GM23338 (cell line): Measurements from ENCODE around the gene ANKS1B. TPM values are rescaled to one million over a fixed set of nuclear protein-coding genes. Genes with fewer than 3 reads are reported as not detected.

ENCODE experiments used
- ATAC-seq: fragments of 200-7000 bp; cut with Tn5 transposase; 3 replicates; pipeline ENCODE4 v1.9.1; 2020
- DNase-seq: peaks from one replicate; pipeline ENCODE4 v3.0.0-alpha.2; 2015; ENCODE audit warnings: low spot score
- H2AFZ ChIP-seq: fragments of 200-600 bp; sonication (generic); 2 replicates; pipeline ENCODE4 v1.8.0; 2016; ENCODE audit warnings: antibody characterized with exemption, mild to moderate bottlenecking, moderate library complexity
- H3F3A ChIP-seq: fragments of 200-600 bp; sonication (generic); replicated peaks from 2 replicates; pipeline ENCODE4 v1.8.0; 2017; ENCODE audit warnings: antibody characterized with exemption, mixed run types, low read depth
- H3K27ac ChIP-seq: fragments of 200-600 bp; sonication (generic); 2 replicates; pipeline ENCODE4 v1.6.1; 2016; ENCODE audit warnings: low read depth
- H3K27me3 ChIP-seq: fragments of 200-600 bp; sonication (generic); 2 replicates; pipeline ENCODE4 v1.8.0; 2016; ENCODE audit warnings: mild to moderate bottlenecking, mixed run types, moderate library complexity; ENCODE audit not compliant: insufficient read depth
- H3K36me3 ChIP-seq: fragments of 200-600 bp; sonication (generic); 2 replicates; pipeline ENCODE4 v1.8.0; 2016; ENCODE audit warnings: mild to moderate bottlenecking; ENCODE audit not compliant: insufficient read depth
- H3K4me1 ChIP-seq: fragments of 200-600 bp; sonication (generic); 2 replicates; pipeline ENCODE4 v1.8.0; 2016; ENCODE audit warnings: mild to moderate bottlenecking, moderate library complexity; ENCODE audit not compliant: insufficient read depth
- H3K4me2 ChIP-seq: fragments of 200-600 bp; sonication (generic); 2 replicates; pipeline ENCODE4 v1.7.1; 2017; ENCODE audit warnings: mixed run types
- H3K4me3 ChIP-seq: fragments of 200-600 bp; sonication (generic); 2 replicates; pipeline ENCODE4 v1.6.1; 2016; ENCODE audit warnings: mixed run types
- H3K79me2 ChIP-seq: fragments of 200-600 bp; sonication (generic); replicated peaks from 2 replicates; pipeline ENCODE4 v1.8.0; 2017; ENCODE audit warnings: mild to moderate bottlenecking; ENCODE audit not compliant: insufficient read depth
- H3K9me2 ChIP-seq: fragments of 200-600 bp; sonication (generic); 2 replicates; pipeline ENCODE4 v1.8.0; 2017; ENCODE audit not compliant: insufficient read depth
- H4K20me1 ChIP-seq: fragments of 200-600 bp; sonication (generic); replicated peaks from 2 replicates; pipeline ENCODE4 v1.8.0; 2017; ENCODE audit warnings: mild to moderate bottlenecking; ENCODE audit not compliant: insufficient read depth
- H3K27ac Mint-ChIP-seq: 2 replicates; pipeline ENCODE4 v1.8.0; 2020; ENCODE audit warnings: inconsistent platforms, mild to moderate bottlenecking, moderate library complexity, mixed read lengths
- H3K27me3 Mint-ChIP-seq: 3 replicates; pipeline ENCODE4 v1.8.0; 2022; ENCODE audit warnings: low read depth, mild to moderate bottlenecking, moderate library complexity, mixed read lengths, inconsistent platforms; ENCODE audit not compliant: insufficient read depth, poor library complexity
- H3K36me3 Mint-ChIP-seq: 3 replicates; pipeline ENCODE4 v1.8.0; 2021; ENCODE audit warnings: low read depth, mild to moderate bottlenecking, inconsistent platforms, moderate library complexity, mixed read lengths
- H3K4me1 Mint-ChIP-seq: 3 replicates; pipeline ENCODE4 v1.8.0; 2020; ENCODE audit warnings: mild to moderate bottlenecking, inconsistent platforms, mixed read lengths
- H3K4me3 Mint-ChIP-seq: 3 replicates; pipeline ENCODE4 v1.8.0; 2021; ENCODE audit warnings: moderate library complexity, mild to moderate bottlenecking, inconsistent platforms, mixed read lengths
- H3K9me3 Mint-ChIP-seq: 3 replicates; pipeline ENCODE4 v1.8.0; 2020; ENCODE audit warnings: moderate library complexity, mild to moderate bottlenecking, inconsistent platforms, mixed read lengths
- CREB1 ChIP-seq: fragments of 250-450 bp; sonication (Bioruptor Pico); IDR thresholded peaks from 2 replicates; pipeline ENCODE4 v1.5.0; 2020; ENCODE audit warnings: low read depth, mild to moderate bottlenecking, moderate library complexity
- ETS1 ChIP-seq: IDR thresholded peaks from 2 replicates; pipeline ENCODE4 v1.6.1; 2016; ENCODE audit warnings: antibody characterized with exemption
- EZH2 ChIP-seq: fragments of 200-600 bp; sonication (generic); IDR thresholded peaks from one replicate; pipeline ENCODE4 v1.8.0; 2017; ENCODE audit warnings: antibody characterized with exemption, mild to moderate bottlenecking, low read depth; ENCODE audit not compliant: unreplicated experiment
- EZH2phosphoT487 ChIP-seq: fragments of 200-600 bp; sonication (generic); IDR thresholded peaks from one replicate; pipeline ENCODE4 v1.8.1; 2018; ENCODE audit warnings: antibody characterized with exemption; ENCODE audit not compliant: unreplicated experiment
- NANOG ChIP-seq: IDR thresholded peaks from 2 replicates; pipeline ENCODE4 v1.6.1; 2016; ENCODE audit warnings: antibody characterized with exemption, borderline replicate concordance
- POLR2AphosphoS5 ChIP-seq: IDR thresholded peaks from 2 replicates; pipeline ENCODE4 v1.6.1; 2016; ENCODE audit warnings: antibody characterized with exemption, low read depth
- STAT1 ChIP-seq: IDR thresholded peaks from one replicate; pipeline ENCODE4 v1.6.1; 2016; ENCODE audit warnings: antibody characterized with exemption; ENCODE audit not compliant: unreplicated experiment
- ZNF114 ChIP-seq: fragments of 250-450 bp; sonication (Bioruptor Pico); IDR thresholded peaks from 2 replicates; pipeline ENCODE4 v1.5.0; 2020; ENCODE audit warnings: mild to moderate bottlenecking, moderate library complexity
- ZNF331 ChIP-seq: fragments of 250-450 bp; sonication (Bioruptor Pico); IDR thresholded peaks from 2 replicates; pipeline ENCODE4 v1.5.0; 2020; ENCODE audit warnings: low read depth, mild to moderate bottlenecking, moderate library complexity
- polyA plus RNA-seq: library from polyadenylated mRNA; unstranded; fragments of >200 nt; fragmentation: Nextera tagmentation; extraction: Ambion mirVana; gene quantifications from 2 replicates; pipeline ENCODE4 v1.2.1, GENCODE V29; 2016
- total RNA-seq: library from RNA; depleted of rRNA; stranded (reverse); fragments of >200 nt; shearing (Covaris generic); gene quantifications from 2 replicates; pipeline ENCODE4 v1.2.3, GENCODE V29; 2014
- TF ChIP-seq, protein P1 (sequence below): fragments of 250-450 bp; sonication (Bioruptor Pico); IDR thresholded peaks from 2 replicates; pipeline ENCODE4 v1.5.0; 2020; ENCODE audit warnings: mild to moderate bottlenecking, moderate library complexity
- TF ChIP-seq, protein P2 (sequence below): IDR thresholded peaks from one replicate; pipeline ENCODE4 v1.6.1; 2018; ENCODE audit warnings: antibody characterized with exemption; ENCODE audit not compliant: unreplicated experiment

ANKS1B gene
- total and polyA plus RNA-seq, 2 experiments from 2014 or later, result 4.3 to 5.8 TPM

DNA sequence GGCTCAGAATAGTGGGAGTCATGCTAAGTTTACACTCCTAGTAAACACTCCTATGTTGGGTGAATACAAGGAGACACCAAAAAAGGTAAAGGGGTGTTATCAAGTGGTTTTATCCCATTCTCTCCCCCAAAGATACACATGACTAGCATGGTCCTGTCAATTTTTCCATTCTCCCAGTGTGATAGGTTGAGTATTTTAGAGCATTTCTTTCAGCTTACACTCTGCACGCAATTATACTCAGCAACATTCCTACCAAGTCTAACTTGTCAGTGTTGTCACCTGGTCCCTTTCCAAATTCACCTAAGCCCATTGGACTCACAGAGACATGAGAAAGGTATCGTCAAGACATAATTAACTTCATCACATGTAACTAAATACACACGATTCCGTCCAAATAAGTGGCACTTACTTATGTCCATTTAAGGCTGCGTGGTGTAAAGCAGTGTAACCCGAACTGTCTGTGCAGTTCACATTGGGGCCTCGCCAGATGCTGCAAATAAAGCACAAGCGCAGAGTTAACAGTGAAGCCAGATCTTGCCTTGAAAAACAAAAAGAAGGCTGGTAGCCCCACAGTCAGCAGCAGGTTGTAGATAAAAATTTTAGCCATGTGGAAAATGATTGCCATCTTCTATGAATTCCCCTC, 159.7 kb downstream of the ANKS1B start:
- no peak for DNase-seq
- Mint-ChIP-seq H3K4me1 (no peaks in the 10 kb centered on the region), H3K27me3 (peaks cover 5% of the 10 kb centered on the region), H3K36me3 (no peaks in the 10 kb centered on the region), H3K9me3 (no peaks in the 10 kb centered on the region), H3K27ac (no peak overlapping the region), H3K4me3 (no peak overlapping the region)
- H3K27ac ChIP-seq, result no peak overlapping the region
- no peaks in the 10 kb centered on the region for H3K36me3 ChIP-seq
- no peak overlapping the region for H3K4me2 ChIP-seq
- H4K20me1 ChIP-seq, result no peaks in the 10 kb centered on the region
- no peak overlapping the region for H2AFZ ChIP-seq
- H3K4me3 ChIP-seq, result no peak overlapping the region
- TF ChIP-seq ETS1 (no peak), EZH2 (no peak), ZNF114 (CRISPR knock-in tag) (no peak), ZNF331 (CRISPR knock-in tag) (no peak), POLR2AphosphoS5 (no peak), NANOG (no peak), STAT1 (no peak), EZH2phosphoT487 (no peak), CREB1 (CRISPR knock-in tag) (no peak)
- TF ChIP-seq, protein P1, sequence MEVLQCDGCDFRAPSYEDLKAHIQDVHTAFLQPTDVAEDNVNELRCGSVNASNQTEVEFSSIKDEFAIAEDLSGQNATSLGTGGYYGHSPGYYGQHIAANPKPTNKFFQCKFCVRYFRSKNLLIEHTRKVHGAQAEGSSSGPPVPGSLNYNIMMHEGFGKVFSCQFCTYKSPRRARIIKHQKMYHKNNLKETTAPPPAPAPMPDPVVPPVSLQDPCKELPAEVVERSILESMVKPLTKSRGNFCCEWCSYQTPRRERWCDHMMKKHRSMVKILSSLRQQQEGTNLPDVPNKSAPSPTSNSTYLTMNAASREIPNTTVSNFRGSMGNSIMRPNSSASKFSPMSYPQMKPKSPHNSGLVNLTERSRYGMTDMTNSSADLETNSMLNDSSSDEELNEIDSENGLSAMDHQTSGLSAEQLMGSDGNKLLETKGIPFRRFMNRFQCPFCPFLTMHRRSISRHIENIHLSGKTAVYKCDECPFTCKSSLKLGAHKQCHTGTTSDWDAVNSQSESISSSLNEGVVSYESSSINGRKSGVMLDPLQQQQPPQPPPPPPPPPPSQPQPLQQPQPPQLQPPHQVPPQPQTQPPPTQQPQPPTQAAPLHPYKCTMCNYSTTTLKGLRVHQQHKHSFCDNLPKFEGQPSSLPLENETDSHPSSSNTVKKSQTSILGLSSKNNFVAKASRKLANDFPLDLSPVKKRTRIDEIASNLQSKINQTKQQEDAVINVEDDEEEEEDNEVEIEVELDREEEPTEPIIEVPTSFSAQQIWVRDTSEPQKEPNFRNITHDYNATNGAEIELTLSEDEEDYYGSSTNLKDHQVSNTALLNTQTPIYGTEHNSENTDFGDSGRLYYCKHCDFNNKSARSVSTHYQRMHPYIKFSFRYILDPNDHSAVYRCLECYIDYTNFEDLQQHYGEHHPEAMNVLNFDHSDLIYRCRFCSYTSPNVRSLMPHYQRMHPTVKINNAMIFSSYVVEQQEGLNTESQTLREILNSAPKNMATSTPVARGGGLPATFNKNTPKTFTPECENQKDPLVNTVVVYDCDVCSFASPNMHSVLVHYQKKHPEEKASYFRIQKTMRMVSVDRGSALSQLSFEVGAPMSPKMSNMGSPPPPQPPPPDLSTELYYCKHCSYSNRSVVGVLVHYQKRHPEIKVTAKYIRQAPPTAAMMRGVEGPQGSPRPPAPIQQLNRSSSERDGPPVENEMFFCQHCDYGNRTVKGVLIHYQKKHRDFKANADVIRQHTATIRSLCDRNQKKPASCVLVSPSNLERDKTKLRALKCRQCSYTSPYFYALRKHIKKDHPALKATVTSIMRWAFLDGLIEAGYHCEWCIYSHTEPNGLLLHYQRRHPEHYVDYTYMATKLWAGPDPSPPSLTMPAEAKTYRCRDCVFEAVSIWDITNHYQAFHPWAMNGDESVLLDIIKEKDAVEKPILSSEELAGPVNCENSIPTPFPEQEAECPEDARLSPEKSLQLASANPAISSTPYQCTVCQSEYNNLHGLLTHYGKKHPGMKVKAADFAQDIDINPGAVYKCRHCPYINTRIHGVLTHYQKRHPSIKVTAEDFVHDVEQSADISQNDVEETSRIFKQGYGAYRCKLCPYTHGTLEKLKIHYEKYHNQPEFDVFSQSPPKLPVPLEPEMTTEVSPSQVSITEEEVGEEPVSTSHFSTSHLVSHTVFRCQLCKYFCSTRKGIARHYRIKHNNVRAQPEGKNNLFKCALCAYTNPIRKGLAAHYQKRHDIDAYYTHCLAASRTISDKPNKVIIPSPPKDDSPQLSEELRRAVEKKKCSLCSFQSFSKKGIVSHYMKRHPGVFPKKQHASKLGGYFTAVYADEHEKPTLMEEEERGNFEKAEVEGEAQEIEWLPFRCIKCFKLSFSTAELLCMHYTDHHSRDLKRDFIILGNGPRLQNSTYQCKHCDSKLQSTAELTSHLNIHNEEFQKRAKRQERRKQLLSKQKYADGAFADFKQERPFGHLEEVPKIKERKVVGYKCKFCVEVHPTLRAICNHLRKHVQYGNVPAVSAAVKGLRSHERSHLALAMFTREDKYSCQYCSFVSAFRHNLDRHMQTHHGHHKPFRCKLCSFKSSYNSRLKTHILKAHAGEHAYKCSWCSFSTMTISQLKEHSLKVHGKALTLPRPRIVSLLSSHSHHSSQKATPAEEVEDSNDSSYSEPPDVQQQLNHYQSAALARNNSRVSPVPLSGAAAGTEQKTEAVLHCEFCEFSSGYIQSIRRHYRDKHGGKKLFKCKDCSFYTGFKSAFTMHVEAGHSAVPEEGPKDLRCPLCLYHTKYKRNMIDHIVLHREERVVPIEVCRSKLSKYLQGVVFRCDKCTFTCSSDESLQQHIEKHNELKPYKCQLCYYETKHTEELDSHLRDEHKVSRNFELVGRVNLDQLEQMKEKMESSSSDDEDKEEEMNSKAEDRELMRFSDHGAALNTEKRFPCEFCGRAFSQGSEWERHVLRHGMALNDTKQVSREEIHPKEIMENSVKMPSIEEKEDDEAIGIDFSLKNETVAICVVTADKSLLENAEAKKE (CRISPR knock-in tag), result no peak
- TF ChIP-seq, protein P2, sequence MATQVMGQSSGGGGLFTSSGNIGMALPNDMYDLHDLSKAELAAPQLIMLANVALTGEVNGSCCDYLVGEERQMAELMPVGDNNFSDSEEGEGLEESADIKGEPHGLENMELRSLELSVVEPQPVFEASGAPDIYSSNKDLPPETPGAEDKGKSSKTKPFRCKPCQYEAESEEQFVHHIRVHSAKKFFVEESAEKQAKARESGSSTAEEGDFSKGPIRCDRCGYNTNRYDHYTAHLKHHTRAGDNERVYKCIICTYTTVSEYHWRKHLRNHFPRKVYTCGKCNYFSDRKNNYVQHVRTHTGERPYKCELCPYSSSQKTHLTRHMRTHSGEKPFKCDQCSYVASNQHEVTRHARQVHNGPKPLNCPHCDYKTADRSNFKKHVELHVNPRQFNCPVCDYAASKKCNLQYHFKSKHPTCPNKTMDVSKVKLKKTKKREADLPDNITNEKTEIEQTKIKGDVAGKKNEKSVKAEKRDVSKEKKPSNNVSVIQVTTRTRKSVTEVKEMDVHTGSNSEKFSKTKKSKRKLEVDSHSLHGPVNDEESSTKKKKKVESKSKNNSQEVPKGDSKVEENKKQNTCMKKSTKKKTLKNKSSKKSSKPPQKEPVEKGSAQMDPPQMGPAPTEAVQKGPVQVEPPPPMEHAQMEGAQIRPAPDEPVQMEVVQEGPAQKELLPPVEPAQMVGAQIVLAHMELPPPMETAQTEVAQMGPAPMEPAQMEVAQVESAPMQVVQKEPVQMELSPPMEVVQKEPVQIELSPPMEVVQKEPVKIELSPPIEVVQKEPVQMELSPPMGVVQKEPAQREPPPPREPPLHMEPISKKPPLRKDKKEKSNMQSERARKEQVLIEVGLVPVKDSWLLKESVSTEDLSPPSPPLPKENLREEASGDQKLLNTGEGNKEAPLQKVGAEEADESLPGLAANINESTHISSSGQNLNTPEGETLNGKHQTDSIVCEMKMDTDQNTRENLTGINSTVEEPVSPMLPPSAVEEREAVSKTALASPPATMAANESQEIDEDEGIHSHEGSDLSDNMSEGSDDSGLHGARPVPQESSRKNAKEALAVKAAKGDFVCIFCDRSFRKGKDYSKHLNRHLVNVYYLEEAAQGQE, result no peak
- no peaks in the 10 kb centered on the region for H3K9me2 ChIP-seq
- H3K79me2 ChIP-seq, result no peaks in the 10 kb centered on the region
- H3K27me3 ChIP-seq, result no peaks in the 10 kb centered on the region
- H3F3A ChIP-seq, result no peaks in the 10 kb centered on the region
- H3K4me1 ChIP-seq, result no peaks in the 10 kb centered on the region
- no peak for ATAC-seq
